Duodenal mucosa (tissue), 2 donors: ENCODE measurements around the gene TXNL1.

Source experiments
- H3K27ac ChIP-seq: one replicate; pipeline ENCODE4 v1.7.0; 2013; ENCODE audit warnings: low read depth, low read length
- H3K27me3 ChIP-seq, 2 donors: one replicate each; pipeline ENCODE4 v1.7.0; 2013; ENCODE audit warnings: low read length in 2 of 2, control low read depth in 1 of 2; ENCODE audit not compliant: insufficient read depth in 2 of 2, control insufficient read depth in 1 of 2
- H3K36me3 ChIP-seq, 2 donors: one replicate each; pipeline ENCODE4 v1.7.0; 2013; ENCODE audit warnings: low read length in 2 of 2, control low read depth in 1 of 2; ENCODE audit not compliant: insufficient read depth in 2 of 2, control insufficient read depth in 1 of 2
- H3K4me1 ChIP-seq, 2 donors: one replicate each; pipeline ENCODE4 v1.7.0; 2013; ENCODE audit warnings: low read length in 2 of 2, control low read depth in 1 of 2; ENCODE audit not compliant: insufficient read depth in 2 of 2, control insufficient read depth in 1 of 2
- H3K4me3 ChIP-seq, 2 donors: one replicate each; pipeline ENCODE4 v1.7.0; 2013; ENCODE audit warnings: low read length in 2 of 2, low read depth in 1 of 2
- H3K9ac ChIP-seq, 2 donors: one replicate each; pipeline ENCODE4 v1.7.0; 2013; ENCODE audit warnings: low read length in 2 of 2, low read depth in 1 of 2
- H3K9me3 ChIP-seq, 2 donors: one replicate each; pipeline ENCODE4 v1.7.0; 2013; ENCODE audit warnings: low read length in 2 of 2, control low read depth in 1 of 2; ENCODE audit not compliant: control insufficient read depth in 1 of 2

TXNL1 gene

GRCh38 chr18:56645415-56646016 is 7.1 kb upstream of the TXNL1 start:
- Histone ChIP-seq H3K36me3 (no peaks in the 10 kb centered on the region), H3K9ac (no peak overlapping the region), H3K4me1 (peaks cover 0 to 4% of the 10 kb centered on the region in 2 donors), H3K4me3 (no peak overlapping the region), H3K9me3 (no peaks in the 10 kb centered on the region), H3K27ac (no peak overlapping the region), H3K27me3 (no peaks in the 10 kb centered on the region)

GRCh38 chr18:56643381-56643780 is 5.0 kb upstream of the TXNL1 start:
- no peak overlapping the region for H3K4me3 ChIP-seq
- no peaks in the 10 kb centered on the region for H3K27me3 ChIP-seq
- no peaks in the 10 kb centered on the region for H3K9me3 ChIP-seq
- H3K27ac ChIP-seq, result no peak overlapping the region
- H3K36me3 ChIP-seq, result no peaks in the 10 kb centered on the region
- H3K9ac ChIP-seq, result no peak overlapping the region
- H3K4me1 ChIP-seq, result peaks cover 0 to 5% of the 10 kb centered on the region in 2 donors

- H3K4me1 ChIP-seq, result peaks cover 0 to 9% of the 10 kb centered on the region in 2 donors
- H3K9ac ChIP-seq, result no peak overlapping the region
- no peaks in the 10 kb centered on the region for H3K9me3 ChIP-seq
- no peak overlapping the region for H3K27ac ChIP-seq
- H3K4me3 ChIP-seq, result no peak overlapping the region
- H3K36me3 ChIP-seq, result no peaks in the 10 kb centered on the region
- no peaks in the 10 kb centered on the region for H3K27me3 ChIP-seq
Measured at GRCh38 chr18:56641714-56642337, 3.4 kb upstream of the TXNL1 start.

GRCh38 chr18:56639571-56639970 is 1.2 kb upstream of the TXNL1 start:
- Histone ChIP-seq H3K27ac (no peak overlapping the region), H3K36me3 (peaks cover 0 to 4% of the 10 kb centered on the region in 2 donors), H3K27me3 (no peaks in the 10 kb centered on the region), H3K4me3 (peak overlapping the region; percentile 66 to 88), H3K9me3 (no peaks in the 10 kb centered on the region), H3K9ac (no peak overlapping the region), H3K4me1 (peaks cover 0 to 22% of the 10 kb centered on the region in 2 donors)

- Histone ChIP-seq H3K4me1 (peaks cover 0 to 22% of the 10 kb centered on the region in 2 donors), H3K27me3 (no peaks in the 10 kb centered on the region), H3K27ac (peak overlapping the region; percentile 34), H3K4me3 (peak overlapping the region; percentile 66 to 88), H3K9me3 (no peaks in the 10 kb centered on the region), H3K9ac (peak overlapping the region; percentile 21 to 66), H3K36me3 (peaks cover 0 to 4% of the 10 kb centered on the region in 2 donors)
Measured at GRCh38 chr18:56639104-56639381, 651 bp upstream of the TXNL1 start.

GRCh38 chr18:56637711-56638231 is 621 bp downstream of the TXNL1 start:
- peak overlapping the region; percentile 83 to 96 for H3K9ac ChIP-seq
- no peaks in the 10 kb centered on the region for H3K9me3 ChIP-seq
- peaks cover 3 to 22% of the 10 kb centered on the region in 2 donors for H3K4me1 ChIP-seq
- peaks cover 0 to 4% of the 10 kb centered on the region in 2 donors for H3K36me3 ChIP-seq
- H3K4me3 ChIP-seq, result peak overlapping the region; percentile 88 to 95
- no peaks in the 10 kb centered on the region for H3K27me3 ChIP-seq
- H3K27ac ChIP-seq, result peak overlapping the region; percentile 92

- Histone ChIP-seq H3K9ac (peak overlapping the region; percentile 83 to 96), H3K4me1 (peaks cover 8 to 28% of the 10 kb centered on the region in 2 donors), H3K36me3 (peaks cover 0 to 4% of the 10 kb centered on the region in 2 donors), H3K4me3 (peak overlapping the region; percentile 88 to 95), H3K27me3 (no peaks in the 10 kb centered on the region), H3K9me3 (no peaks in the 10 kb centered on the region), H3K27ac (no peak overlapping the region)
Measured at GRCh38 chr18:56637176-56637575, 1.2 kb downstream of the TXNL1 start.

GRCh38 chr18:56635007-56635406 is 3.4 kb downstream of the TXNL1 start:
- Histone ChIP-seq H3K9ac (no peak overlapping the region), H3K36me3 (peaks cover 0 to 4% of the 10 kb centered on the region in 2 donors), H3K27me3 (no peaks in the 10 kb centered on the region), H3K4me3 (no peak overlapping the region), H3K4me1 (peaks cover 14 to 33% of the 10 kb centered on the region in 2 donors), H3K27ac (no peak overlapping the region), H3K9me3 (no peaks in the 10 kb centered on the region)

GRCh38 chr18:56632070-56633022 is 6.0 kb downstream of the TXNL1 start:
- peaks cover 14 to 34% of the 10 kb centered on the region in 2 donors for H3K4me1 ChIP-seq
- H3K27me3 ChIP-seq, result no peaks in the 10 kb centered on the region
- no peaks in the 10 kb centered on the region for H3K9me3 ChIP-seq
- H3K36me3 ChIP-seq, result peaks cover 0 to 4% of the 10 kb centered on the region in 2 donors
- no peak overlapping the region for H3K4me3 ChIP-seq
- no peak overlapping the region for H3K27ac ChIP-seq
- H3K9ac ChIP-seq, result no peak overlapping the region

GRCh38 chr18:56627991-56628390 is 10.4 kb downstream of the TXNL1 start:
- Histone ChIP-seq H3K4me1 (peaks cover 13 to 21% of the 10 kb centered on the region in 2 donors), H3K4me3 (no peak overlapping the region), H3K9ac (no peak overlapping the region), H3K27me3 (no peaks in the 10 kb centered on the region), H3K27ac (no peak overlapping the region), H3K36me3 (peaks cover 0 to 11% of the 10 kb centered on the region in 2 donors), H3K9me3 (no peaks in the 10 kb centered on the region)
